ENCODE data around the gene DNM3.

DNA sequence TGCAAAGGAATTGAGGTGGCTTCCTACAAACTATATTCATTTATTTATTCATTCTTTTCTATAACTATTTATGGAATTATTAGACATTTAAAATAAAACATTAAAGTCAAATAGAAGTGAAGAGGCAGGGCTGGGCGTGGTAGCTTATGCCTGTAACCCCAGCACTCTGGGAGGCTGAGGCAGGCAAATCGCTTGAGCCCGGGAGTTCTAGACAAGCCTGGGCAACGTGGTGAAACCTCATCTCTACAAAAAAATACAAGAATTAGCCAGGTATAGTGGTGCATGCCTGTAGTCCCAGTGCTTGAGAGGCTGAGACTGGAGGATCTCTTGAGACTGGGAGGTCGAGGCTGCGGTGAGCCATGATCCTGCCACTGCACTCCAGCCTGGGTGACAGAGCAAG is 23.8 kb downstream of the DNM3 start:
- TF ChIP-seq EZH2 (IDR thresholded peaks at IDR 0.05; ENCODE audit: insufficient read depth, poor library complexity, severe bottlenecking), result no peak
- TF ChIP-seq EZH2phosphoT487 (IDR thresholded peaks at IDR 0.05; ENCODE audit: insufficient read depth, low read depth), result no peak

All from GM23248 (cell line).